ENCODE measurements around the gene SETSIP.

- TF ChIP-seq CTCF (IDR thresholded peaks at IDR 0.05), result no peak
- no peak for TF ChIP-seq POLR2A (IDR thresholded peaks at IDR 0.05)
- TF ChIP-seq POLR2AphosphoS5 (IDR thresholded peaks at IDR 0.05), result no peak
- no peak for TF ChIP-seq EP300 (IDR thresholded peaks at IDR 0.05)
Observed at GRCh38 chr1:92087542-92087941, 12.3 kb upstream of the SETSIP start.

Measured in stomach (tissue), 4 donors.